HUES48 (cell line): ENCODE results near the gene CTU2.

ENCODE experiments used
- H3K27ac ChIP-seq: one replicate; pipeline ENCODE4 v1.7.0; 2013; ENCODE audit warnings: low read depth, low read length, inconsistent platforms
- H3K27me3 ChIP-seq: 2 replicates; pipeline ENCODE4 v1.6.1; 2013; ENCODE audit warnings: mild to moderate bottlenecking, low read length; ENCODE audit not compliant: control insufficient read depth, insufficient read depth
- H3K36me3 ChIP-seq: 2 replicates; pipeline ENCODE4 v1.6.1; 2013; ENCODE audit warnings: low read length; ENCODE audit not compliant: control insufficient read depth, insufficient read depth
- H3K4me1 ChIP-seq: 2 replicates; pipeline ENCODE4 v1.6.1; 2013; ENCODE audit warnings: mild to moderate bottlenecking, low read length; ENCODE audit not compliant: control insufficient read depth, insufficient read depth
- H3K4me3 ChIP-seq: 2 replicates; pipeline ENCODE4 v1.5.1; 2013; ENCODE audit warnings: mild to moderate bottlenecking, low read depth, low read length
- H3K9ac ChIP-seq: 2 replicates; pipeline ENCODE4 v1.6.1; 2013; ENCODE audit warnings: mild to moderate bottlenecking, low read depth, low read length, moderate library complexity
- H3K9me3 ChIP-seq: 2 replicates; pipeline ENCODE4 v1.6.1; 2013; ENCODE audit warnings: low read length; ENCODE audit not compliant: control insufficient read depth, insufficient read depth

CTU2 gene

GRCh38 chr16:88706229-88706964 lies at the start of gene CTU2, which contains the start of gene RNF166:
CTU2 (plus strand) TSS chr16:88706503; CDS start chr16:88706531, 28 bp downstream.
RNF166 (minus strand) TSS chr16:88706408; CDS start chr16:88706325, 83 bp downstream.
- Histone ChIP-seq H3K36me3 (0 out of 2 replicates have a peak, but pooled peaks cover 6% of the 10 kb centered on the region), H3K4me3 (peak within 1 kb of the TSS; percentile 93), H3K9ac (peak within 1 kb of the TSS; percentile 65), H3K9me3 (no peaks in the 10 kb centered on the region), H3K4me1 (peaks cover 6% of the 10 kb centered on the region; the same call in 1 of the 2 replicates), H3K27ac (peak within 1 kb of the TSS; percentile 13), H3K27me3 (no peaks in the 10 kb centered on the region)

- Histone ChIP-seq H3K9me3 (no peaks in the 10 kb centered on the region), H3K27ac (no peak overlapping the region), H3K27me3 (no peaks in the 10 kb centered on the region), H3K4me3 (no peak overlapping the region), H3K36me3 (peaks cover 57% of the 10 kb centered on the region), H3K4me1 (peaks cover 4% of the 10 kb centered on the region; the same call in 1 of the 2 replicates), H3K9ac (no peak overlapping the region)
Observed at GRCh38 chr16:88657371-88657770, 48.9 kb upstream of the CTU2 start.

GRCh38 chr16:88658714-88659113 lies 47.6 kb upstream of the CTU2 start:
- Histone ChIP-seq H3K9me3 (no peaks in the 10 kb centered on the region), H3K4me1 (peaks cover 4% of the 10 kb centered on the region; the same call in 1 of the 2 replicates), H3K27ac (no peak overlapping the region), H3K27me3 (no peaks in the 10 kb centered on the region), H3K36me3 (peaks cover 46% of the 10 kb centered on the region), H3K9ac (no peak overlapping the region), H3K4me3 (no peak overlapping the region)

- Histone ChIP-seq H3K9ac (no peak overlapping the region), H3K36me3 (peaks cover 42% of the 10 kb centered on the region), H3K4me3 (no peak overlapping the region), H3K4me1 (peaks cover 4% of the 10 kb centered on the region; the same call in 1 of the 2 replicates), H3K27ac (no peak overlapping the region), H3K27me3 (no peaks in the 10 kb centered on the region), H3K9me3 (no peaks in the 10 kb centered on the region)
Observed at GRCh38 chr16:88659160-88659559, 47.1 kb upstream of the CTU2 start.

GRCh38 chr16:88661468-88661867 lies 44.8 kb upstream of the CTU2 start:
- H3K9ac ChIP-seq: no peak overlapping the region
- no peaks in the 10 kb centered on the region for H3K9me3 ChIP-seq
- H3K4me1 ChIP-seq: peaks cover 4% of the 10 kb centered on the region; the same call in 1 of the 2 replicates
- no peak overlapping the region for H3K4me3 ChIP-seq
- H3K36me3 ChIP-seq: peaks cover 26% of the 10 kb centered on the region
- no peaks in the 10 kb centered on the region for H3K27me3 ChIP-seq
- H3K27ac ChIP-seq: no peak overlapping the region

GRCh38 chr16:88662222-88662842 lies 44.0 kb upstream of the CTU2 start:
- Histone ChIP-seq H3K4me1 (peaks cover 4% of the 10 kb centered on the region; the same call in 1 of the 2 replicates), H3K27me3 (no peaks in the 10 kb centered on the region), H3K36me3 (peaks cover 17% of the 10 kb centered on the region), H3K9me3 (no peaks in the 10 kb centered on the region), H3K27ac (peak overlapping the region; percentile 85), H3K4me3 (peak overlapping the region; percentile 96), H3K9ac (peak overlapping the region; percentile 36; the same call in 1 of the 2 replicates)

GRCh38 chr16:88662843-88663606 lies 43.3 kb upstream of the CTU2 start, which contains the start of gene MVD:
MVD (minus strand) TSS chr16:88663091; CDS start chr16:88663080, 11 bp downstream.
- Histone ChIP-seq H3K4me3 (peak within 1 kb of the TSS; percentile 96), H3K36me3 (peaks cover 11% of the 10 kb centered on the region), H3K27ac (peak within 1 kb of the TSS; percentile 85), H3K4me1 (peaks cover 4% of the 10 kb centered on the region; the same call in 1 of the 2 replicates), H3K27me3 (no peaks in the 10 kb centered on the region), H3K9me3 (no peaks in the 10 kb centered on the region), H3K9ac (peak within 1 kb of the TSS; percentile 70; the same call in 1 of the 2 replicates)

- no peak overlapping the region for H3K27ac ChIP-seq
- no peaks in the 10 kb centered on the region for H3K27me3 ChIP-seq
- no peak overlapping the region for H3K4me3 ChIP-seq
- 0 out of 2 replicates have a peak, but pooled peaks cover 6% of the 10 kb centered on the region for H3K36me3 ChIP-seq
- no peak overlapping the region for H3K9ac ChIP-seq
- H3K9me3 ChIP-seq: no peaks in the 10 kb centered on the region
- peaks cover 4% of the 10 kb centered on the region; the same call in 1 of the 2 replicates for H3K4me1 ChIP-seq
Observed at GRCh38 chr16:88665148-88665547, 41.2 kb upstream of the CTU2 start.

GRCh38 chr16:88665570-88665969 lies 40.7 kb upstream of the CTU2 start:
- Histone ChIP-seq H3K27me3 (no peaks in the 10 kb centered on the region), H3K9ac (no peak overlapping the region), H3K27ac (no peak overlapping the region), H3K36me3 (0 out of 2 replicates have a peak, but pooled peaks cover 6% of the 10 kb centered on the region), H3K4me3 (no peak overlapping the region), H3K9me3 (no peaks in the 10 kb centered on the region), H3K4me1 (peaks cover 4% of the 10 kb centered on the region; the same call in 1 of the 2 replicates)

- H3K27me3 ChIP-seq: no peaks in the 10 kb centered on the region
- H3K9ac ChIP-seq: no peak overlapping the region
- 0 out of 2 replicates have a peak, but pooled peaks cover 6% of the 10 kb centered on the region for H3K36me3 ChIP-seq
- H3K4me3 ChIP-seq: no peak overlapping the region
- peak overlapping the region; percentile 12 for H3K27ac ChIP-seq
- no peaks in the 10 kb centered on the region for H3K9me3 ChIP-seq
- H3K4me1 ChIP-seq: no peaks in the 10 kb centered on the region
Observed at GRCh38 chr16:88667461-88667860, 38.8 kb upstream of the CTU2 start.
